GM18502 (cell line): ENCODE measurements around the gene FAM118A.
"Not testable (repeated sequence)": the region's sequence is repeated elsewhere in the genome, so short reads cannot be mapped to it uniquely, and the experiment has no call there.

Experiments
- ATAC-seq: cut with Tn5 transposase; IDR thresholded peaks from one replicate; pipeline ENCODE4 v1.9.1; 2021; ENCODE audit warnings: mild to moderate bottlenecking; ENCODE audit not compliant: unreplicated experiment, poor library complexity

The FAM118A gene

GRCh38 chr22:45328822-45329529 lies 19.2 kb downstream of the FAM118A start:
- no peak for ATAC-seq

GRCh38 chr22:45329530-45329936 lies 19.8 kb downstream of the FAM118A start:
- ATAC-seq: no peak

GRCh38 chr22:45330548-45330947 lies 20.8 kb downstream of the FAM118A start:
- no peak for ATAC-seq

GRCh38 chr22:45331486-45331885 lies 21.8 kb downstream of the FAM118A start:
- ATAC-seq: no peak

- no peak for ATAC-seq
Observed at GRCh38 chr22:45332001-45332400, 22.3 kb downstream of the FAM118A start.

- no peak for ATAC-seq
Observed at GRCh38 chr22:45334068-45334467, 24.3 kb downstream of the FAM118A start.

GRCh38 chr22:45334528-45334927 lies 24.8 kb downstream of the FAM118A start:
- ATAC-seq: no peak

GRCh38 chr22:45335021-45335818 lies 25.5 kb downstream of the FAM118A start:
- no peak for ATAC-seq

- ATAC-seq: no peak
Observed at GRCh38 chr22:45335854-45336522, 26.3 kb downstream of the FAM118A start.

- ATAC-seq: no peak
Observed at GRCh38 chr22:45336971-45337431, 27.3 kb downstream of the FAM118A start.

GRCh38 chr22:45337536-45337935 lies 27.8 kb downstream of the FAM118A start:
- no peak for ATAC-seq

GRCh38 chr22:45338795-45339194 lies 29.1 kb downstream of the FAM118A start:
- no peak for ATAC-seq

GRCh38 chr22:45340323-45340722 lies 30.6 kb downstream of the FAM118A start:
- no peak for ATAC-seq

- ATAC-seq: no peak
Observed at GRCh38 chr22:45341498-45341897, 31.8 kb downstream of the FAM118A start.

- no peak for ATAC-seq
Observed at GRCh38 chr22:45343143-45343542, 33.4 kb downstream of the FAM118A start.

GRCh38 chr22:45344334-45344733 lies 34.6 kb downstream of the FAM118A start:
- ATAC-seq: no peak

GRCh38 chr22:45349916-45350315 lies 40.2 kb downstream of the FAM118A start:
- ATAC-seq: no peak

GRCh38 chr22:45351956-45352355 lies 42.2 kb downstream of the FAM118A start:
- ATAC-seq: no peak

GRCh38 chr22:45352757-45353156 lies 43.0 kb downstream of the FAM118A start:
- not testable (repeated sequence) for ATAC-seq

- ATAC-seq: no peak
Observed at GRCh38 chr22:45353786-45354185, 44.1 kb downstream of the FAM118A start.

- ATAC-seq: no peak
Observed at GRCh38 chr22:45357490-45357889, 47.8 kb downstream of the FAM118A start.
